ENCODE results near the gene TBC1D24.
"Not testable (repeated sequence)": the region's sequence is repeated elsewhere in the genome, so short reads cannot be mapped to it uniquely, and the experiment has no call there.

DNA sequence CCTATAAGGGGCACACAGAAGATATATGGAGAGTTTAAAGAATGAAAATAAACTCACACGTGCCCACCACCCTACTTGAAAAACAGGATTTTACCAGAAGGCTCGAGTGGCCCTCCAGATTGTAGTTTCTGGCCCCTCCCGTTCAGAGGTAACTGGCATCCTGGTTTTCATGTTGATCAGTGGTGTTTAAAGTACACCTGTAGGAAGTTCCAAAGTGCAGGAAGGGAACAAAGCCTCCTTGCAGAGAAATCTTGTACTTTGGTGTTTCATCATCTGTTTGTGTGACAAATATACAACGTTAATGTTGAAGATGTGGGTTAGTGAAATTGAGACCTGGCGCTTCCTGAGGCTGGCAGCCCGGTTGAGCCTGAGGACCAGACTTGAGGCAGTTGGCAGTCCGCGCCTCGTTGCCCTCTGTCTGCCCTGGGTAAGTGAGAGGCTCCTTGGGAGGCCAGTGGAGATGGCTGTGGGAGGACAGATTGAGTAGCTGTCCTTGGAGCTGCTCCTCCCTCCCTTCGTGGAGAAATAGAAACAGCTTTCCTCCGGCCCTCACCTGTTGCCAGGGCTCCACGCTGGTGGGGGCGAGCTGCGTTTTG, 75.5 kb downstream of the TBC1D24 start:
- TF ChIP-seq, protein P1, sequence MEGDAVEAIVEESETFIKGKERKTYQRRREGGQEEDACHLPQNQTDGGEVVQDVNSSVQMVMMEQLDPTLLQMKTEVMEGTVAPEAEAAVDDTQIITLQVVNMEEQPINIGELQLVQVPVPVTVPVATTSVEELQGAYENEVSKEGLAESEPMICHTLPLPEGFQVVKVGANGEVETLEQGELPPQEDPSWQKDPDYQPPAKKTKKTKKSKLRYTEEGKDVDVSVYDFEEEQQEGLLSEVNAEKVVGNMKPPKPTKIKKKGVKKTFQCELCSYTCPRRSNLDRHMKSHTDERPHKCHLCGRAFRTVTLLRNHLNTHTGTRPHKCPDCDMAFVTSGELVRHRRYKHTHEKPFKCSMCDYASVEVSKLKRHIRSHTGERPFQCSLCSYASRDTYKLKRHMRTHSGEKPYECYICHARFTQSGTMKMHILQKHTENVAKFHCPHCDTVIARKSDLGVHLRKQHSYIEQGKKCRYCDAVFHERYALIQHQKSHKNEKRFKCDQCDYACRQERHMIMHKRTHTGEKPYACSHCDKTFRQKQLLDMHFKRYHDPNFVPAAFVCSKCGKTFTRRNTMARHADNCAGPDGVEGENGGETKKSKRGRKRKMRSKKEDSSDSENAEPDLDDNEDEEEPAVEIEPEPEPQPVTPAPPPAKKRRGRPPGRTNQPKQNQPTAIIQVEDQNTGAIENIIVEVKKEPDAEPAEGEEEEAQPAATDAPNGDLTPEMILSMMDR (IDR thresholded peaks at IDR 0.05): not testable (repeated sequence)
- not testable (repeated sequence) for TF ChIP-seq POLR2A (IDR thresholded peaks at IDR 0.05)
